ENCODE data around the gene EPC2.

GRCh38 chr2:148720501-148721001, 76.0 kb downstream of the EPC2 start:
- TF ChIP-seq, protein P1, sequence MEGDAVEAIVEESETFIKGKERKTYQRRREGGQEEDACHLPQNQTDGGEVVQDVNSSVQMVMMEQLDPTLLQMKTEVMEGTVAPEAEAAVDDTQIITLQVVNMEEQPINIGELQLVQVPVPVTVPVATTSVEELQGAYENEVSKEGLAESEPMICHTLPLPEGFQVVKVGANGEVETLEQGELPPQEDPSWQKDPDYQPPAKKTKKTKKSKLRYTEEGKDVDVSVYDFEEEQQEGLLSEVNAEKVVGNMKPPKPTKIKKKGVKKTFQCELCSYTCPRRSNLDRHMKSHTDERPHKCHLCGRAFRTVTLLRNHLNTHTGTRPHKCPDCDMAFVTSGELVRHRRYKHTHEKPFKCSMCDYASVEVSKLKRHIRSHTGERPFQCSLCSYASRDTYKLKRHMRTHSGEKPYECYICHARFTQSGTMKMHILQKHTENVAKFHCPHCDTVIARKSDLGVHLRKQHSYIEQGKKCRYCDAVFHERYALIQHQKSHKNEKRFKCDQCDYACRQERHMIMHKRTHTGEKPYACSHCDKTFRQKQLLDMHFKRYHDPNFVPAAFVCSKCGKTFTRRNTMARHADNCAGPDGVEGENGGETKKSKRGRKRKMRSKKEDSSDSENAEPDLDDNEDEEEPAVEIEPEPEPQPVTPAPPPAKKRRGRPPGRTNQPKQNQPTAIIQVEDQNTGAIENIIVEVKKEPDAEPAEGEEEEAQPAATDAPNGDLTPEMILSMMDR (IDR thresholded peaks at IDR 0.05), result no peak
- no peak for TF ChIP-seq EZH2 (IDR thresholded peaks at IDR 0.05; ENCODE audit: borderline replicate concordance, insufficient read depth, low read depth, low read length, poor library complexity, severe bottlenecking)
